Breast epithelium (tissue), 3 donors: ENCODE measurements around the gene PPP1R1A.

Source experiments
- CTCF ChIP-seq, 3 donors: fragments of 450-650 bp; IDR thresholded peaks; one replicate each; pipeline ENCODE4 v1.5.1; 2016 to 2017; ENCODE audit warnings: antibody characterized with exemption in 3 of 3, mild to moderate bottlenecking in 3 of 3, moderate library complexity in 3 of 3
- POLR2A ChIP-seq: fragments of 450-650 bp; IDR thresholded peaks from one replicate; pipeline ENCODE4 v1.6.1; 2016; ENCODE audit warnings: antibody characterized with exemption, mild to moderate bottlenecking, moderate library complexity
- POLR2AphosphoS5 ChIP-seq, 3 donors: sonication (generic); formaldehyde crosslinking; IDR thresholded peaks; one replicate each; pipeline ENCODE4 v1.6.1; 2017; ENCODE audit warnings: antibody characterized with exemption in 3 of 3

GRCh38 chr12:54569995-54570528, 18.4 kb downstream of the PPP1R1A start:
- TF ChIP-seq CTCF (IDR thresholded peaks at IDR 0.05) (no peak), POLR2A (no peak), POLR2AphosphoS5 (IDR thresholded peaks at IDR 0.05) (no peak)
